ENCODE measurements around the gene LRP3. TPM values are rescaled to one million over a fixed set of nuclear protein-coding genes. Genes with fewer than 3 reads are reported as not detected.

LRP3 gene
- total and polyA plus RNA-seq, 12 donors, result 8.5 to 23.6 (median 15.9) TPM

- Histone ChIP-seq H3K27ac (no peak overlapping the region), H3K27me3 (peaks cover 0 to 26% (median 13%) of the 10 kb centered on the region in 7 donors), H3K36me3 (no peaks in the 10 kb centered on the region), H3K4me1 (peaks cover 0 to 31% (median 0%) of the 10 kb centered on the region in 9 donors), H3K4me3 (no peak overlapping the region), H3K9me3 (peaks cover 0 to 17% (median 4%) of the 10 kb centered on the region in 11 donors)
- WGBS, 2 donors, result 97% methylated on average over 2 of the region's 2 CpGs
- DNase-seq (no peak), ATAC-seq (no peak)
- TF ChIP-seq CTCF (IDR thresholded peaks at IDR 0.05), result no peak
- intact Hi-C loops (cut with DNase I), result no loop called here
Observed at GRCh38 chr19:33257828-33258227, 63.7 kb downstream of the LRP3 start.

Other genes starting within 250 kb of the LRP3 start
- 10 to 100 TPM in 6 of 10 donors, 1 to 10 TPM in 4; 7.8 to 13.9 (median 10.4) TPM for gene CEP89, start 222.4 kb upstream of the LRP3 start, total RNA-seq
- 1 to 10 TPM; 7.5 to 8.3 TPM for gene CEP89, start 222.4 kb upstream of the LRP3 start, polyA plus RNA-seq
- 1 to 10 TPM in 1 of 10 donors, under 1 TPM in 9; 0.40 to 1.3 (median 0.58) TPM for gene FAAP24, start 222.1 kb upstream of the LRP3 start, total RNA-seq
- gene FAAP24, start 222.1 kb upstream of the LRP3 start, polyA plus RNA-seq, result 1 to 10 TPM in 1 of 2 donors, not detected in 1; 1.3 TPM
- 1 to 10 TPM in 6 of 10 donors, under 1 TPM in 4; 0.33 to 2.1 (median 1.2) TPM for gene RHPN2, start 129.4 kb upstream of the LRP3 start, total RNA-seq
- gene RHPN2, start 129.4 kb upstream of the LRP3 start, polyA plus RNA-seq, result under 1 TPM; 0.68 to 0.95 TPM
- gene GPATCH1, start 113.1 kb upstream of the LRP3 start, total RNA-seq, result 1 to 10 TPM; 4.5 to 7.4 (median 5.5) TPM
- gene GPATCH1, start 113.1 kb upstream of the LRP3 start, polyA plus RNA-seq, result 1 to 10 TPM; 3.1 to 4.1 TPM
- under 1 TPM in 2 of 10 donors, not detected in 8; 0.13 to 0.37 TPM for gene WDR88, start 62.2 kb upstream of the LRP3 start, total RNA-seq
- gene WDR88, start 62.2 kb upstream of the LRP3 start, polyA plus RNA-seq, result not detected
- under 1 TPM in 3 of 10 donors, not detected in 7; 0.31 to 0.70 (median 0.64) TPM for gene SLC7A10, start 31.5 kb downstream of the LRP3 start, total RNA-seq
- gene SLC7A10, start 31.5 kb downstream of the LRP3 start, polyA plus RNA-seq, result under 1 TPM; 0.61 to 0.66 TPM
- gene CEBPA, start 108.2 kb downstream of the LRP3 start, total RNA-seq, result 1 to 10 TPM in 8 of 10 donors, under 1 TPM in 2; 0.71 to 7.7 (median 2.8) TPM
- gene CEBPA, start 108.2 kb downstream of the LRP3 start, polyA plus RNA-seq, result 1 to 10 TPM; 3.4 to 4.4 TPM
- gene CEBPG, start 179.4 kb downstream of the LRP3 start, total RNA-seq, result 10 to 100 TPM; 10.4 to 19.4 (median 13.4) TPM
- gene CEBPG, start 179.4 kb downstream of the LRP3 start, polyA plus RNA-seq, result 10 to 100 TPM; 15.0 to 22.2 TPM

Measured in heart right ventricle (tissue), 16 donors.